Upper lobe of right lung (tissue), 1 donor: ENCODE data around the gene DGLUCY. TPM values are rescaled to one million over a fixed set of nuclear protein-coding genes. Genes with fewer than 3 reads are reported as not detected.

Experiments
- ATAC-seq: fragments of 200-7000 bp; cut with Tn5 transposase; one replicate; pipeline ENCODE4 v1.9.1; 2020; ENCODE audit warnings: mild to moderate bottlenecking, moderate library complexity
- DNase-seq: peaks from one replicate; pipeline ENCODE4 v3.0.0-alpha.2; 2020
- H3K27ac ChIP-seq: fragments of 200-600 bp; one replicate; pipeline ENCODE4 v1.8.0; 2022
- H3K27me3 ChIP-seq: fragments of 200-600 bp; one replicate; pipeline ENCODE4 v1.8.0; 2022; ENCODE audit warnings: mild to moderate bottlenecking
- H3K36me3 ChIP-seq: fragments of 200-600 bp; one replicate; pipeline ENCODE4 v1.8.0; 2022
- H3K4me1 ChIP-seq: fragments of 200-600 bp; one replicate; pipeline ENCODE4 v1.8.0; 2022
- H3K4me3 ChIP-seq: fragments of 200-600 bp; one replicate; pipeline ENCODE4 v1.8.0; 2022; ENCODE audit warnings: mild to moderate bottlenecking
- H3K9me3 ChIP-seq: fragments of 200-600 bp; one replicate; pipeline ENCODE4 v1.8.0; 2022
- intact Hi-C: fragments of 100-400 bp; cut with DNase I; formaldehyde crosslinking; loops from one replicate; pipeline ENCODE4 v1.11.0; 2022
- total RNA-seq: library from RNA; stranded (reverse); fragmentation: NEBNext Ultra II Directional; extraction: Animal tissue kit (Norgen Biotek cat#: 25700); gene quantifications from one replicate; pipeline ENCODE4 v1.2.1, GENCODE V29; 2021
- TF ChIP-seq, protein P1 (sequence below): fragments of 200-600 bp; IDR thresholded peaks from one replicate; pipeline ENCODE4 v1.8.0; 2022; ENCODE audit warnings: antibody characterized with exemption
- donor health status: DM: no; HTN: yes; CAD: no; lungs with severe emphysema.

Gene DGLUCY
- total RNA-seq, 1 donor from 2014 or later = 77.6 TPM

DNA sequence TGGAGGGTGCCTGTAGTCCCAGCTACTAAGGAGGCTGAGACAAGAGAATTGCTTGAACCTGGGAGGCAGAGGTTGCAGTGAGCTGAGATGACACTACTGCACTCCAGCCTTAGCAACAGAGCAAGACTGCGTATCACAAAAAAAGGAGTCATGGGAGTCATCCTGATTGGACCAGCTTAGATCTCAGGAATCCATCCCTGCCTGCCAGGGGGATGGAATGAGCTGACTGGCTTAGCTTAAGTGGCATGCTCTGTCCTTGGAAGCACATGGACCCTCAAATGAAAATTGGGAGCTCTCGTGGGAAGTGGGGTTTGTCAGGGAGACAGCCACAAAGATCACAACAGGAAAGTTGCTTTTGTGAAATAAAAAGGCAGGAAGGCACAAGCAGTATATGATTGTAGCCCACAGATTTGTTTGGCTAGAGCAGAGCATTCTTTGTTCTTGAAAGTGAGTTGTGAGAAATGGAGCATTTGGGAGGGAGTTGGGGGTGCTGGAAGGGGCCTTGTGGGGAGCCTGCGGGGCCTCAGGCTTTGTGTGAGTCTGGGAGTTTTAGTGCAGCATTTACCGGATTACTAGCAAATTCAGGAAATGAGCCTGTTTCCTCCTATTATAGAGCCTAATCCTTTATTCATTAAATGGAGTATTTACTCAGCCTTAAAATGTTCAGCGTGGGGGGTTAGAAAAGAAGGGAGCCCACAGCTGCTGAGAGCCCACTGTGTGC lies 30.7 kb downstream of the DGLUCY start:
- intact Hi-C loops = no loop called here
- TF ChIP-seq, protein P1, sequence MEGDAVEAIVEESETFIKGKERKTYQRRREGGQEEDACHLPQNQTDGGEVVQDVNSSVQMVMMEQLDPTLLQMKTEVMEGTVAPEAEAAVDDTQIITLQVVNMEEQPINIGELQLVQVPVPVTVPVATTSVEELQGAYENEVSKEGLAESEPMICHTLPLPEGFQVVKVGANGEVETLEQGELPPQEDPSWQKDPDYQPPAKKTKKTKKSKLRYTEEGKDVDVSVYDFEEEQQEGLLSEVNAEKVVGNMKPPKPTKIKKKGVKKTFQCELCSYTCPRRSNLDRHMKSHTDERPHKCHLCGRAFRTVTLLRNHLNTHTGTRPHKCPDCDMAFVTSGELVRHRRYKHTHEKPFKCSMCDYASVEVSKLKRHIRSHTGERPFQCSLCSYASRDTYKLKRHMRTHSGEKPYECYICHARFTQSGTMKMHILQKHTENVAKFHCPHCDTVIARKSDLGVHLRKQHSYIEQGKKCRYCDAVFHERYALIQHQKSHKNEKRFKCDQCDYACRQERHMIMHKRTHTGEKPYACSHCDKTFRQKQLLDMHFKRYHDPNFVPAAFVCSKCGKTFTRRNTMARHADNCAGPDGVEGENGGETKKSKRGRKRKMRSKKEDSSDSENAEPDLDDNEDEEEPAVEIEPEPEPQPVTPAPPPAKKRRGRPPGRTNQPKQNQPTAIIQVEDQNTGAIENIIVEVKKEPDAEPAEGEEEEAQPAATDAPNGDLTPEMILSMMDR = no peak
- peaks cover 31% of the 10 kb centered on the region for H3K4me1 ChIP-seq
- no peaks in the 10 kb centered on the region for H3K27me3 ChIP-seq
- no peaks in the 10 kb centered on the region for H3K9me3 ChIP-seq
- no peak for DNase-seq
- no peak overlapping the region for H3K4me3 ChIP-seq
- peak overlapping the region; percentile 14 for H3K27ac ChIP-seq
- H3K36me3 ChIP-seq = peaks cover 23% of the 10 kb centered on the region
- no peak for ATAC-seq

DNA sequence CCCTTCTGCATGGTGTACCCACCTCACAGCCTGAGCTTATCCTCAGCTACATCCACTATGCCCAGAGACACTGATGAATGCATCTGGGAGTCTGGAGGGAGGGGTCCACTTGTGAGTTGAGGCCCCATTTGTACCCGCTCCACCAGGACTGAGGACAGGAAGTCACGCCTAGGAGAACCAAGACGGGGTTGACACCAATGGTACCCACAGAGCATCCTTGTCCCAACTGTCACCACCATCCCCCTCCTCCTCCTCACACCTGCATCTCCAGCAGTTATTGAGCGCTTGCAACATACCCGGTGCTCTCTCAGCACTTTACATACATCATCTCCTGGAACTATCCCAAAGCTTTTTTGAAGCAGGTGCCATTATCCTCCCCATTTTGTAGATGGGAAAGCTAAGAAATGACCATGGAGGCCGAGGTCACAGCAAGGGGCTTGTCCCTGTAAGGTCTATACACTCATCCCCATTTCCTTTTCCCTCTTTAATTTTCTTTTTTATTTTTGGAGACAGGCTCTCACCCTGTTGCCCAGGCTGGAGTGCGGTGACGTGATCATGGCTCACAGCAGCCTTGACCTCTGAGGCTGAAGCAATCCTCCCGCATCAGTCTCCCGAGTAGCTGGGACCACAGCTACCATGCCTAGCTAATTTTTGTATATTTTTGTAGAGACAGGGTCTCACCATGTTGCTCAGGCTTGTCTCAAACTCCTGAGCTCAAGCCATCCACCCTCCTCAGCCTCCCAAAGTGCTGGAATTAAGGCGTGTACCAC lies 31.7 kb downstream of the DGLUCY start:
- DNase-seq (no peak), ATAC-seq (no peak)
- intact Hi-C loops = no loop called here
- TF ChIP-seq, protein P1 = no peak
- no peaks in the 10 kb centered on the region for H3K27me3 ChIP-seq
- no peaks in the 10 kb centered on the region for H3K9me3 ChIP-seq
- H3K4me1 ChIP-seq = peaks cover 37% of the 10 kb centered on the region
- no peak overlapping the region for H3K4me3 ChIP-seq
- no peak overlapping the region for H3K27ac ChIP-seq
- peaks cover 23% of the 10 kb centered on the region for H3K36me3 ChIP-seq

DNA sequence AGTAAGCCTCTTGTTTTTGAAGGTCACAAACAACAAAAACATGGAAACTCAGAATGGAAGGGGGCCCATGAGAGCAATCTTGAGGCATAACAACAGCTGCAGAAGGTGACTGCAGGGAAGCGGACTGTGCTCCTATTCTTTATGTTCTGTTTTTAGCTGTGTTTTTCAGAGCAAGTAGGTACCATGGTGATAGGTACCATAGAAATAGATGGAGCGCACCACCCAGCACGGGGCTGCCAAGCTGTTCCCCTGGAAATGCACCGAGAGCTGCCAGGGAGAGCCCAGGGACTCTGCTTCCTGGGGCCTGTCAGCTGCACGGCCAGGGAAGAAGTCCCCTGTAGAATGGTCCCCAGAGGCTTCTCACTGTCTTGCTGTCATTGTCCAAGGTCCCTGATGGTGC lies 32.8 kb downstream of the DGLUCY start:
- TF ChIP-seq, protein P1 = no peak
- H3K36me3 ChIP-seq = peaks cover 23% of the 10 kb centered on the region
- H3K27me3 ChIP-seq = no peaks in the 10 kb centered on the region
- no peak overlapping the region for H3K27ac ChIP-seq
- no peak for DNase-seq
- peaks cover 36% of the 10 kb centered on the region for H3K4me1 ChIP-seq
- no peak for ATAC-seq
- H3K4me3 ChIP-seq = no peak overlapping the region
- intact Hi-C loops = no loop called here
- no peaks in the 10 kb centered on the region for H3K9me3 ChIP-seq

DNA sequence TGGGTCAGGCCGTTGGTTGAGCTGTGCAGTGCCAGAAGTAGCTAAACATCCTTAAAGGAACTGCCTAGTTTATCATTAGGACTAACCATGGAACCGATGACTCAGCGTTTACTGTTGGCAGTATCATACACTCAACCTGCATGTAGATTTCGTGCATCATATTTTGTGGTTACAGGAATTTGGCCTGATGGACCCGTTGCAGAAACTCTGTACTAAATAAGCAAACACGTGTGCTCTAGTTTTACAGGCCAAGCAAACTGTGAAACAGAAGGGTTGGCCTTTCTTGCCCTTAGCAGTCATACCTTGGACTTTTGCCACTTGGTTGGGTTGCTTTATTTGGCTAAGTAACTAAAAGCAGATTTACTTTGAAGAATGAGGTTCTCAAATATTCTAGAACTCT lies 35.6 kb downstream of the DGLUCY start:
- Histone ChIP-seq H3K27ac (peak overlapping the region; percentile 47), H3K27me3 (no peaks in the 10 kb centered on the region), H3K4me1 (peaks cover 19% of the 10 kb centered on the region), H3K9me3 (no peaks in the 10 kb centered on the region), H3K36me3 (peaks cover 23% of the 10 kb centered on the region), H3K4me3 (no peak overlapping the region)
- intact Hi-C loops = no loop called here
- ATAC-seq (peak; percentile 93), DNase-seq (no peak)
- TF ChIP-seq, protein P1 = no peak

DNA sequence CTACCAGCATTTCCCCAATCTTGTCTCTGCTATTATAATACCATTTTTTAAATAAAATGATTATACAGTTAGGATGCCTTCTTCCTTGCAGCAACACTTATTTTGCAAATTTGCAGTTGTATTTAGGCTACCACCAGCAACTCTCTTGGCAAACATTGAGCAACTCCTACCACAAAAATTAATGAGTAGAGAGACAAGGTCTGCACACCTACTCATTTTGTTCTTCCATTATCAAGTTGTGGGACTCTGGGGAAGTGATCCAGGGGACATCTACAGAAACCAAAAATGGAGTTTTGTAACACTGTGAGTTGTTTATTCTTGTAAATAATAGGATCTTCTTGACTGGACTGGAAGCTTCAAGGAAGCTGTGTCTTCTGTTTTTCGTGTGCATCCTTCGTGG lies 38.6 kb downstream of the DGLUCY start:
- H3K9me3 ChIP-seq = no peaks in the 10 kb centered on the region
- no peak for ATAC-seq
- peaks cover 2% of the 10 kb centered on the region for H3K36me3 ChIP-seq
- DNase-seq = no peak
- H3K4me1 ChIP-seq = peaks cover 22% of the 10 kb centered on the region
- H3K27me3 ChIP-seq = no peaks in the 10 kb centered on the region
- intact Hi-C loops = no loop called here
- no peak overlapping the region for H3K27ac ChIP-seq
- H3K4me3 ChIP-seq = no peak overlapping the region
- TF ChIP-seq, protein P1 = no peak
